ENCODE results near the gene ETV6. TPM values are rescaled to one million over a fixed set of nuclear protein-coding genes. Genes with fewer than 3 reads are reported as not detected.

ETV6 gene
- total and polyA plus RNA-seq, 2 of the 8 experiments (the other 6 are each of a cell fraction or from before 2014, with no cell fraction given): 5.5 to 23.9 TPM

GRCh38 chr12:11710906-11711305 is 61.4 kb downstream of the ETV6 start:
- CTCF ChIA-PET (ENCODE audit: partially characterized antibody): interaction anchor here (0.7 kb wide), 1 partner anchor 130 kb away, joined by 3 read pairs; no protein-coding TSS in a partner anchor

More at GRCh38 chr12:11710906-11711305, 61.4 kb downstream of the ETV6 start:
- TF ChIP-seq YY1 (IDR thresholded peaks at IDR 0.05; ENCODE audit: low read depth, low read length) (no peak), TAF1 (IDR thresholded peaks at IDR 0.05; ENCODE audit: low read depth, low read length) (no peak), SP4 (IDR thresholded peaks at IDR 0.05; ENCODE audit: low read length) (no peak), NANOG (IDR thresholded peaks at IDR 0.05; ENCODE audit: insufficient read depth, low read depth, low read length, poor library complexity, severe bottlenecking) (no peak), SIRT6 (IDR thresholded peaks at IDR 0.05; ENCODE audit: low read length) (no peak), POLR2AphosphoS5 (IDR thresholded peaks at IDR 0.05; ENCODE audit: low read depth, low read length) (no peak), RBBP5 (IDR thresholded peaks at IDR 0.05; ENCODE audit: borderline replicate concordance, low read depth, low read length) (no peak), JUN (IDR thresholded peaks at IDR 0.05; ENCODE audit: low read depth, low read length) (no peak), GTF2F1 (IDR thresholded peaks at IDR 0.05; ENCODE audit: borderline replicate concordance, low read depth, low read length) (no peak), CHD1 (IDR thresholded peaks at IDR 0.05; ENCODE audit: low read depth, low read length) (no peak), TAF7 (optimal IDR thresholded peaks at IDR 0.05; ENCODE audit: borderline replicate concordance, low read depth, low read length) (no peak), SIX5 (IDR thresholded peaks at IDR 0.05; ENCODE audit: low read depth, low read length) (no peak)
- H3K79me2 ChIP-seq (ENCODE audit: control insufficient read depth in 1 of 2, insufficient read depth in 2 of 2, low read length in 2 of 2): 0 out of 4 replicates have a peak, but pooled peaks cover 0 to 5% of the 10 kb centered on the region in 2 experiments
- H2BK20ac ChIP-seq (ENCODE audit: low read length): no peak overlapping the region
- DNase-seq (ENCODE audit: low read depth in 1 of 2, low spot score in 2 of 2): no peak
- no peak overlapping the region for H4K5ac ChIP-seq (ENCODE audit: insufficient read length, low read depth, low read length)
- no peak for FAIRE-seq
- H3K23me2 ChIP-seq (ENCODE audit: low read depth, low read length): no peaks in the 10 kb centered on the region
- H2BK12ac ChIP-seq (ENCODE audit: low read depth, low read length): no peak overlapping the region
- H2AFZ ChIP-seq (ENCODE audit: low read length): no peak overlapping the region
- no peaks in the 10 kb centered on the region for H3K36me3 ChIP-seq (ENCODE audit: control insufficient read depth in 2 of 4, insufficient read depth in 4 of 4, low read length in 3 of 4)
- POLR2A ChIA-PET (ENCODE audit: partially characterized antibody): interaction anchor here (0.6 kb wide), 1 partner anchor 73 kb away, joined by 3 read pairs; no protein-coding TSS in a partner anchor
- no peak overlapping the region for H3K18ac ChIP-seq (ENCODE audit: extremely low read depth, low read length)
- no peak overlapping the region for H3K23ac ChIP-seq (ENCODE audit: insufficient read length)
- H4K20me1 ChIP-seq (replicated peaks in 1 of 2; ENCODE audit: control insufficient read depth in 1 of 2, insufficient read depth in 2 of 2, low read length in 2 of 2): peaks cover 0 to 2% of the 10 kb centered on the region in 2 experiments
- no peak overlapping the region for H4K8ac ChIP-seq (ENCODE audit: extremely low read depth, insufficient read depth, low read length)
- no peak overlapping the region for H2BK5ac ChIP-seq (ENCODE audit: low read depth, low read length)
- H3K27me3 ChIP-seq (replicated peaks in 1 of 4; ENCODE audit: control insufficient read depth in 3 of 4, extremely low read depth in 1 of 4, insufficient read depth in 3 of 4, low read length in 3 of 4): no peaks in the 10 kb centered on the region
- H2AK5ac ChIP-seq (ENCODE audit: low read depth, low read length): no peak overlapping the region
- 82% methylated on average over 3 of the region's 3 CpGs; no CpG with 5 or more reads in 1 of the 2 experiments for WGBS, 2 experiments (ENCODE audit: extremely low coverage in 1 of 2, insufficient coverage in 1 of 2, insufficient read length in 1 of 2, insufficient replicate concordance in 2 of 2, low coverage in 1 of 2, low lambda C conversion rate in 2 of 2, missing lambda C conversion rate in 1 of 2)
- no peak overlapping the region for H2BK120ac ChIP-seq (replicated peaks; ENCODE audit: low read depth, low read length)
- H3K27ac ChIP-seq (ENCODE audit: low read depth, low read length): no peak overlapping the region
- H3K56ac ChIP-seq (replicated peaks; ENCODE audit: insufficient read length, low read depth, low read length): no peak overlapping the region
- no peak overlapping the region for H3K4ac ChIP-seq (replicated peaks; ENCODE audit: insufficient read length, low read depth, low read length)
- no peak overlapping the region for H4K91ac ChIP-seq (replicated peaks; ENCODE audit: insufficient read length, low read length)
- peaks cover 14% of the 10 kb centered on the region; the same call in 1 of the 2 replicates for H3K79me1 ChIP-seq (ENCODE audit: low read depth, low read length)
- peaks cover 0 to 11% (median 2%) of the 10 kb centered on the region in 4 experiments; a peak in 4 of 7 replicates for H3K4me1 ChIP-seq (replicated peaks in 1 of 4; ENCODE audit: control insufficient read depth in 3 of 4, insufficient read depth in 4 of 4, low read length in 3 of 4)
- H2BK15ac ChIP-seq (ENCODE audit: low read length): no peak overlapping the region
- no peaks in the 10 kb centered on the region for H3K9me3 ChIP-seq (ENCODE audit: insufficient read depth in 2 of 2, low read depth in 1 of 2, low read length in 1 of 2)
- no peak overlapping the region for H3K4me3 ChIP-seq (ENCODE audit: extremely low read depth in 1 of 4, insufficient read depth in 2 of 4, low read depth in 3 of 4, low read length in 4 of 4)
- H3K4me2 ChIP-seq (ENCODE audit: insufficient read depth in 1 of 2, low read depth in 2 of 2, low read length in 2 of 2): no peak overlapping the region
- no peak overlapping the region for H3K14ac ChIP-seq (ENCODE audit: insufficient read length)
- no peak overlapping the region for H3K9ac ChIP-seq (replicated peaks in 1 of 4; ENCODE audit: extremely low read depth in 1 of 4, low read depth in 3 of 4, low read length in 3 of 4)

All from H1 (cell line).